HG03432 (cell line): Measurements from ENCODE around the gene ZNF580.
A peak's percentile ranks its signal among the peaks of the same experiment; 100 is the strongest.

Source experiments
- ATAC-seq: cut with Tn5 transposase; IDR thresholded peaks from one replicate; pipeline ENCODE4 v1.9.1; 2021; ENCODE audit warnings: mild to moderate bottlenecking, moderate library complexity; ENCODE audit not compliant: unreplicated experiment

The ZNF580 gene

GRCh38 chr19:55640577-55641425, at the start of gene ZNF580:
Gene ZNF580 (plus strand): TSS chr19:55641002. CDS start chr19:55642509, 1,507 bp downstream.
- ATAC-seq = peak; percentile 28

GRCh38 chr19:55591555-55591954, 49.2 kb upstream of the ZNF580 start:
- ATAC-seq = no peak

GRCh38 chr19:55592391-55593090, 48.3 kb upstream of the ZNF580 start:
- ATAC-seq = no peak

GRCh38 chr19:55593096-55593772, 47.6 kb upstream of the ZNF580 start:
- no peak for ATAC-seq

- no peak for ATAC-seq
Observed at GRCh38 chr19:55594996-55595545, 45.7 kb upstream of the ZNF580 start.

- ATAC-seq = no peak
Observed at GRCh38 chr19:55596304-55596703, 44.5 kb upstream of the ZNF580 start.

- ATAC-seq = no peak
Observed at GRCh38 chr19:55597501-55597921, 43.3 kb upstream of the ZNF580 start.

- no peak for ATAC-seq
Observed at GRCh38 chr19:55598034-55598433, 42.8 kb upstream of the ZNF580 start.

- peak; percentile 53 for ATAC-seq
Observed at GRCh38 chr19:55598719-55599467, 41.9 kb upstream of the ZNF580 start.

- ATAC-seq = peak; percentile 60
Observed at GRCh38 chr19:55599468-55599841, 41.3 kb upstream of the ZNF580 start, which contains the start of gene FIZ1. Gene FIZ1 (minus strand): TSS chr19:55599517. CDS start chr19:55597865, 1,652 bp downstream.

GRCh38 chr19:55599842-55600661, 40.8 kb upstream of the ZNF580 start, which contains the start of gene ZNF524:
Gene ZNF524 (plus strand): TSS chr19:55600288. CDS start chr19:55602113, 1,825 bp downstream.
- ATAC-seq = peak; percentile 49

GRCh38 chr19:55600662-55601028, 40.2 kb upstream of the ZNF580 start:
- ATAC-seq = no peak

GRCh38 chr19:55601084-55601483, 39.7 kb upstream of the ZNF580 start:
- no peak for ATAC-seq

GRCh38 chr19:55602104-55603001, 38.4 kb upstream of the ZNF580 start:
- ATAC-seq = no peak

- no peak for ATAC-seq
Observed at GRCh38 chr19:55603115-55603514, 37.7 kb upstream of the ZNF580 start.

GRCh38 chr19:55603581-55604292, 37.1 kb upstream of the ZNF580 start:
- ATAC-seq = no peak

GRCh38 chr19:55605207-55605636, 35.6 kb upstream of the ZNF580 start:
- peak; percentile 66 for ATAC-seq
